Left lung (tissue), 10 donors: ENCODE measurements around the gene YY1. TPM values are rescaled to one million over a fixed set of nuclear protein-coding genes. Genes with fewer than 3 reads are reported as not detected.
A peak's percentile ranks its signal among the peaks of the same experiment; 100 is the strongest.

Source experiments
- ATAC-seq: fragments of 200-7000 bp; cut with Tn5 transposase; one replicate; pipeline ENCODE4 v1.9.1; 2020; ENCODE audit warnings: moderate library complexity
- DNase-seq, 4 donors: peaks; one replicate each; pipeline ENCODE4 v3.0.0-alpha.2; 2013 to 2020
- H3K27ac ChIP-seq, 2 donors: fragments of 200-600 bp; sonication (generic) in 1 of 2; one replicate each; pipeline versions ENCODE4 v1.5.0 to v1.8.0; 2020 to 2021
- H3K27me3 ChIP-seq, 2 donors: fragments of 200-600 bp; sonication (generic) in 1 of 2; one replicate each; pipeline versions ENCODE4 v1.5.0 to v1.8.0; 2020 to 2021
- H3K36me3 ChIP-seq, 2 donors: fragments of 200-600 bp; sonication (generic) in 1 of 2; one replicate each; pipeline versions ENCODE4 v1.5.0 to v1.8.0; 2020 to 2021
- H3K4me1 ChIP-seq, 2 donors: fragments of 200-600 bp; one replicate each; pipeline ENCODE4 v1.8.0; 2021
- H3K4me3 ChIP-seq, 2 donors: fragments of 200-600 bp; sonication (generic) in 1 of 2; one replicate each; pipeline versions ENCODE4 v1.5.0 to v1.8.0; 2020 to 2021; ENCODE audit warnings: mild to moderate bottlenecking in 1 of 2
- H3K9me3 ChIP-seq, 2 donors: fragments of 200-600 bp; sonication (generic) in 1 of 2; one replicate each; pipeline versions ENCODE4 v1.5.0 to v1.8.0; 2020 to 2021
- intact Hi-C, 2 donors: fragments of 100-400 bp; cut with DNase I; formaldehyde crosslinking; loops; one replicate each; pipeline versions ENCODE4 v1.11.2 to v1.14.2; 2022
- polyA plus RNA-seq, 6 donors: library from polyadenylated mRNA; unstranded; fragments of 120-200 nt; gene quantifications; one replicate each; pipeline ENCODE4 v1.2.1, GENCODE V29; 2013; ENCODE audit not compliant: insufficient read length in 6 of 6
- total RNA-seq, 2 donors: library from RNA; stranded (reverse); fragmentation: NEBNext Ultra II Directional; extraction: Animal tissue kit (Norgen Biotek cat#: 25700); gene quantifications; one replicate each; pipeline ENCODE4 v1.2.1, GENCODE V29; 2021
- TF ChIP-seq, protein P1 (sequence below), 2 donors: fragments of 200-600 bp; sonication (generic) in 1 of 2; IDR thresholded peaks; one replicate each; pipeline versions ENCODE4 v1.5.0 to v1.8.0; 2021; ENCODE audit warnings: antibody characterized with exemption in 2 of 2
- donor health status: DM: no; HTN: yes; CAD: no.
- donor health status: DM: no; HTN: no; CAD: no.

The YY1 gene
- total and polyA plus RNA-seq, 8 donors: 57.4 to 129 (median 119) TPM

DNA sequence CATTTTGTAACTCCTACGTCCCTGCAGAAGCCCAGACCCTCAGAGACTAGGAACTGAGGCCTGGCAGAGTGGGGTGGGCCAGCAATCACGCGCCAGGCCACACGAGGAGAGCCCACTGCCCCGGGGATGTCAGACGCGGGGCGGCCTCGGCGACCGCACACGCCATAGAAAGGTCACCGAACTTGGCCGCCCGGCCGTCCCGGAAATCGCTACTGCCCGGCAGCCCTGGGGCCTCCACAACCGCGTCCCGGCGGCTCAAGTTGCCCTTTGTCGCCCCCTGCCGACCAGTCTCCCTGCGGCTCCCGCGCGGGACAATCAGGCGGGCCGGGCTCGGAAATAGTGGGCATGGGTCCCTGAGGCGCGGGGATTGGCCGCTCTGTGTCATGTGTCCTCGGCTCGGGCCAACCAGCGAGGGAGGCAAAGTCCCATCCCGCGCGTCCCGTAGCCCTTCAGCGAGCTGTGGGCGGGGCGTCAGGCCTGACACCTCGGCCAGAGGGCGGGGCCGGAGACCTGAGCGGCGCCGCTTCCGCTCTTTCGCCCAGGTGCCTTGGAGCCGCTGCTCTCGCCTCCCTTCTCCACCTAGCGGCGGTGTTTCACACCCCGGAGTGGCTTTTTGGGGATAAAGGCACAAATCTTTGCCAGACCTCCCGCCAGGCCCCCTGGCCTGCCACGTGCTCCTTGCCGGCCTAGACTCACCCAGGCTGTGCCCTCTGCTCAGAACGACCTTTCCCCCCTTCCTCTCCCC is 46.1 kb upstream of the YY1 start:
- Histone ChIP-seq H3K36me3 (no peaks in the 10 kb centered on the region), H3K9me3 (no peaks in the 10 kb centered on the region), H3K27me3 (no peaks in the 10 kb centered on the region), H3K4me1 (peaks cover 6 to 20% of the 10 kb centered on the region in 2 donors), H3K4me3 (peak overlapping the region; percentile 23 to 45), H3K27ac (peak overlapping the region; percentile 85 to 90)
- TF ChIP-seq, protein P1, sequence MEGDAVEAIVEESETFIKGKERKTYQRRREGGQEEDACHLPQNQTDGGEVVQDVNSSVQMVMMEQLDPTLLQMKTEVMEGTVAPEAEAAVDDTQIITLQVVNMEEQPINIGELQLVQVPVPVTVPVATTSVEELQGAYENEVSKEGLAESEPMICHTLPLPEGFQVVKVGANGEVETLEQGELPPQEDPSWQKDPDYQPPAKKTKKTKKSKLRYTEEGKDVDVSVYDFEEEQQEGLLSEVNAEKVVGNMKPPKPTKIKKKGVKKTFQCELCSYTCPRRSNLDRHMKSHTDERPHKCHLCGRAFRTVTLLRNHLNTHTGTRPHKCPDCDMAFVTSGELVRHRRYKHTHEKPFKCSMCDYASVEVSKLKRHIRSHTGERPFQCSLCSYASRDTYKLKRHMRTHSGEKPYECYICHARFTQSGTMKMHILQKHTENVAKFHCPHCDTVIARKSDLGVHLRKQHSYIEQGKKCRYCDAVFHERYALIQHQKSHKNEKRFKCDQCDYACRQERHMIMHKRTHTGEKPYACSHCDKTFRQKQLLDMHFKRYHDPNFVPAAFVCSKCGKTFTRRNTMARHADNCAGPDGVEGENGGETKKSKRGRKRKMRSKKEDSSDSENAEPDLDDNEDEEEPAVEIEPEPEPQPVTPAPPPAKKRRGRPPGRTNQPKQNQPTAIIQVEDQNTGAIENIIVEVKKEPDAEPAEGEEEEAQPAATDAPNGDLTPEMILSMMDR (IDR thresholded peaks at IDR 0.05): peak; percentile 62 to 99
- peak; percentile 96 to 100 (median 99) for DNase-seq
- ATAC-seq: peak; percentile 99
- intact Hi-C loops: no loop called here

DNA sequence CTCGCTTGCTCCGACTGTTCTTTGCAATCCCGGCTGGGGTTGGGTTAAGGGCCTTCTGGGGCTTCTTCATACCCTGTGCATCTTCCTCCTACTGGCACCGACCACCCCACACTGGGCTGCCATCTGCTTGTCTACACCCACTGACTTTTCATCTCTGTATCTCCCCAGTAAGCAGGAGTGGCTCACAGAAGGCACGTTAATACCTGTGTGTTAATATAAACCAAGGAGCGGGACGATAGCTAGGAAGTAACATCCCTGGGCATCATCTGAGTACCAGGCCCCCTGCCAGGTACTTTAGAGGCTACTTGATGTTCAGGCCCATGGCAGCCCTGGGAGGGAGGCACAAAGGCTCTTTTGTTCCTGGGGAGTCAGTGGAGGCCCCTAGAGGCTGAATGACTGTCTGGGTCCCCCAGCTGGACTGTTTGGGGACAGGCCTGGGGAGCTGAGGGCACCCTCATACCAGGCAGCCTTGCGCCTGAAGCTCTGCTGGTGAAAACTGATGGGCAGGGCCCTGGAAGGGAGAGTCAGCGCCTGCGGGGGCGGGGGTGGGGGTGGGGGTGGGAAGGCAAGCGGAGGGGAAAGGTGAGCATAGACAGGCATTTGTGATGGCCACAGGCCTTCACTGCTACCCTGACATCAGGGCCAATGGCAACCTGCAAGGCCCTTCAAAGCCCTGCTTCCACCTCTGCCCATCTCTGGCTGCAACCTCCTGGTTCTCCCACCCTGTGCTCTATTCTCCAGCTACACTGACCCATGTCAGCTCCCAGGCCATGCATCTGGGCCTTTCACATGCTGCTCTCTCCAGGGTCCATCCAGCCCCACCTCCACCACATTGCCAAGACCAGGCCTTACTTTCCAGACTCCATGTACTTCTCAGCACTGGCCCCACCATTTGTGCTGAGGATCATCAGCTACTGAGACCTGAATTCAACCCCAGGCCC is 45.3 kb upstream of the YY1 start:
- intact Hi-C loops: no loop called here
- peak overlapping the region; percentile 72 to 90 for H3K27ac ChIP-seq
- no peaks in the 10 kb centered on the region for H3K9me3 ChIP-seq
- H3K27me3 ChIP-seq: no peaks in the 10 kb centered on the region
- no peak for ATAC-seq
- H3K36me3 ChIP-seq: no peaks in the 10 kb centered on the region
- TF ChIP-seq, protein P1 (IDR thresholded peaks at IDR 0.05): no peak
- H3K4me3 ChIP-seq: peak overlapping the region; percentile 23 to 45
- peaks cover 6 to 20% of the 10 kb centered on the region in 2 donors for H3K4me1 ChIP-seq
- no peak for DNase-seq

DNA sequence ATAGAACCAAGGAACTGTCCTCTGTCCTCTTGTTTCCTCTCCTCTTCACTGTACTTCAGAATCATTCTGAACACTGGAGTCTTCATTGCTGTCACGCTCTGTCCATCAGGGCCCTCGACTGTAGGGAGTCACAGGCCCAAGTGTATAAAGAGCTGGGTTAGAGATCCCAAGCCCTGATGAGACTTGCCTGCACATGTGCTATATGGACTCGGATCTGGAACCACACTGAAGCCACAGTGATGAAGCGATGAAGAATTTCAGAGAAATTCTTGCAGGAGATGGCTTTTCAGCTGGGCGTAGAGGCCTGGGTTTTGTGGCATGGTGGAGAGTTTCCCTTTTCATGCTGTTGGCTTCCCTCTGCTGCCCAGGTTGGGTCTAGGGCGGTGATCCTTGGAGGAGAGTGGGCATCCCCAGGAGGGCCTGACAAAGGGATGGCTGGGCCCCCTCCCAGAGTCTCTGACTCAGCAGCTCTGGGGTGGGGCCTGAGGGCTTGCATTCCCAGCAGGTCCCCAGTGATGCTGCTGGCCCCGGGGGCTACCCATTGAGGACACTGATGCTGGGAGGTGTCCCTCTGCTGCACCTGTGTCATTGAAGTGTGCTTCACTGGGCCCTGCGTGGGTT is 39.6 kb upstream of the YY1 start:
- Histone ChIP-seq H3K27ac (no peak overlapping the region), H3K4me3 (no peak overlapping the region), H3K27me3 (no peaks in the 10 kb centered on the region), H3K9me3 (no peaks in the 10 kb centered on the region), H3K4me1 (no peaks in the 10 kb centered on the region), H3K36me3 (no peaks in the 10 kb centered on the region)
- TF ChIP-seq, protein P1 (IDR thresholded peaks at IDR 0.05): no peak
- intact Hi-C loops: no loop called here
- DNase-seq: no peak
- no peak for ATAC-seq

DNA sequence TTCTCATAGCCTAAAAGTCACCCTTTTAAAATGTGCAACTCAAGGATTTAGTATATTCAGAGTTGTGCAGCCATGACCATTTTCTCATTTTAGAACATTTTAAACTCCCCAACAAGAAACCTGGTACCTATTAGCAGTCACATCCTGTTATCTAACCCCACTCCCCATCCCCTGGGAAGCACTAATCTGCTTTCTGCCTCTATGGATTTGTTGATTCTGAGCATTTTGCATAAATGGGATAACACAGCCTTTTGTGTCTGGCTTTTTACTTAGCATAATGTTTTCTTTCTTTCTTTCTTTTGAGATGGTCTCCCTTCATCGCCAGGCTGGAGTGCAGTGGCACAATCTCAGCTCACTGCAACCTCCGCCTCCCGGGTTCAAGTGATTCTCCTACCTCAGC is 38.6 kb upstream of the YY1 start:
- no peak for ATAC-seq
- H3K4me1 ChIP-seq: no peaks in the 10 kb centered on the region
- intact Hi-C loops: no loop called here
- TF ChIP-seq, protein P1 (IDR thresholded peaks at IDR 0.05): no peak
- H3K27ac ChIP-seq: no peak overlapping the region
- no peaks in the 10 kb centered on the region for H3K9me3 ChIP-seq
- no peaks in the 10 kb centered on the region for H3K36me3 ChIP-seq
- DNase-seq: no peak
- H3K4me3 ChIP-seq: no peak overlapping the region
- no peaks in the 10 kb centered on the region for H3K27me3 ChIP-seq
